ENCODE measurements around the gene TIGD3. TPM values are rescaled to one million over a fixed set of nuclear protein-coding genes. Genes with fewer than 3 reads are reported as not detected.

TIGD3 gene
- total RNA-seq, 1 donor from 2014 or later = not detected

DNA sequence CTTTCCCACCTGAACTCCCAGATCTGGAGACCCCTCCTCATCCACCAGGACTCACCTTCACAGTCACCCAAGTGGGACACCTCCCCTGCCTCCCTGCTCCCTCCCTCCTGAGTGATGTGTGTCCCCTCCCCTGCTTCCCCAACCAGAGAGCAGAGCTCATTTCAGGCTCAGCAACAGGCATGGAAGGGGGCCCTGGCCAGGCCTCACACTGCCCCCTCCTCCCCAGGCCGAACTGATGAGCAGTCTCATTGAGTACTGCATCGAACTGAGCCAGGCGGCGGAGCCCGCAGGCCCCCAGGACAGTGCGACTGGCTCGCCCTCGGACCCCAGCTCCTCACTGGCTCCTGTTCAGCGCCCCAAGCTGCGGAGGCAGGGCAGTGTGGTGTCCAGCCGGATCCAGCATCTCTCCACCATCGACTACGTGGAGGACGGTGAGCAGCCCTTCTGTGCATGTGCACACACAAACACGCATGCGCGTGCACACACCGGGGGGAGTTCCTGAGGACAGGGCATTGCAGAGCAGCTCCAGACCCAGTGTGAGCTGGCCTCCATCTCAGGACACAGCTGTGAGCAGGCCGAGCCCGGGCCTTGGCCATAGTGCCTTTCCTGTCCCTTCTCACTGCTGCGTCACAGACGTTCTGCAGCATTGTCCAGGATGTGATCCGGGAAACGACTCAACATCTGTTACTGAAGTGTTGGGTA, 50.2 kb downstream of the TIGD3 start:
- no peak for DNase-seq (ENCODE audit: low spot score)

Other genes starting within 250 kb of the TIGD3 start
- 22.1 TPM for gene TM7SF2, start 242.9 kb upstream of the TIGD3 start, total RNA-seq
- gene ZNHIT2, start 237.1 kb upstream of the TIGD3 start, total RNA-seq = 11.5 TPM
- 617 TPM for gene FAU, start 232.6 kb upstream of the TIGD3 start, total RNA-seq
- 26.1 TPM for gene MRPL49, start 232.4 kb upstream of the TIGD3 start, total RNA-seq
- 78.8 TPM for gene SYVN1, start 220.2 kb upstream of the TIGD3 start, total RNA-seq
- not detected for gene SPDYC, start 184.5 kb upstream of the TIGD3 start, total RNA-seq
- gene CAPN1, start 172.8 kb upstream of the TIGD3 start, total RNA-seq = 102 TPM
- 5.9 TPM for gene POLA2, start 92.8 kb upstream of the TIGD3 start, total RNA-seq
- gene CDC42EP2, start 39.9 kb upstream of the TIGD3 start, total RNA-seq = 88.4 TPM
- gene DPF2, start 20.9 kb upstream of the TIGD3 start, total RNA-seq = 34.1 TPM
- gene SLC25A45, start 27.9 kb downstream of the TIGD3 start, total RNA-seq = 8.7 TPM
- gene FRMD8, start 31.9 kb downstream of the TIGD3 start, total RNA-seq = 44.0 TPM
- gene NEAT1, start 68.0 kb downstream of the TIGD3 start, total RNA-seq = 1,527 TPM
- 11,495 TPM for gene MALAT1, start 144.3 kb downstream of the TIGD3 start, total RNA-seq
- gene SCYL1, start 170.3 kb downstream of the TIGD3 start, total RNA-seq = 87.0 TPM
- gene LTBP3, start 203.6 kb downstream of the TIGD3 start, total RNA-seq = 91.9 TPM
- 34.9 TPM for gene ZNRD2, start 215.7 kb downstream of the TIGD3 start, total RNA-seq
- gene FAM89B, start 217.8 kb downstream of the TIGD3 start, total RNA-seq = 37.4 TPM
- 78.6 TPM for gene EHBP1L1, start 221.3 kb downstream of the TIGD3 start, total RNA-seq
- gene KCNK7, start 241.0 kb downstream of the TIGD3 start, total RNA-seq = 1.5 TPM